Suprapubic skin (tissue), 4 donors: Measurements from ENCODE around the gene MEIS1. TPM values are rescaled to one million over a fixed set of nuclear protein-coding genes. Genes with fewer than 3 reads are reported as not detected.

ENCODE experiments used
- DNase-seq, 2 donors: peaks; one replicate each; pipeline ENCODE4 v3.0.0-alpha.2; 2019; ENCODE audit warnings: low spot score in 2 of 2
- H3K27ac ChIP-seq: fragments of 200-600 bp; sonication (generic); one replicate; pipeline ENCODE4 v1.5.1; 2019
- H3K27me3 ChIP-seq: fragments of 200-600 bp; sonication (generic); one replicate; pipeline ENCODE4 v1.5.1; 2019
- H3K36me3 ChIP-seq: fragments of 200-600 bp; sonication (generic); one replicate; pipeline ENCODE4 v1.5.1; 2019
- H3K4me1 ChIP-seq: fragments of 200-600 bp; sonication (generic); one replicate; pipeline ENCODE4 v1.5.1; 2019
- H3K4me3 ChIP-seq: fragments of 200-600 bp; sonication (generic); one replicate; pipeline ENCODE4 v1.5.1; 2019; ENCODE audit warnings: mild to moderate bottlenecking
- H3K9me3 ChIP-seq: fragments of 200-600 bp; sonication (generic); one replicate; pipeline ENCODE4 v1.5.1; 2019
- CTCF ChIP-seq, 2 donors: fragments of 200-600 bp in 1 of 2; fragments of 450-650 bp in 1 of 2; sonication (generic) in 1 of 2; IDR thresholded peaks; one replicate each; pipeline ENCODE4 v1.5.1; 2016 to 2019; ENCODE audit warnings: antibody characterized with exemption in 2 of 2, mild to moderate bottlenecking in 1 of 2, moderate library complexity in 1 of 2
- EP300 ChIP-seq: sonication (generic); formaldehyde crosslinking; IDR thresholded peaks from one replicate; pipeline ENCODE4 v1.6.1; 2017; ENCODE audit warnings: antibody characterized with exemption
- POLR2A ChIP-seq, 2 donors: fragments of 450-650 bp; IDR thresholded peaks; one replicate each; pipeline ENCODE4 v1.6.1; 2017; ENCODE audit warnings: antibody characterized with exemption in 2 of 2, mild to moderate bottlenecking in 2 of 2, moderate library complexity in 2 of 2
- POLR2AphosphoS5 ChIP-seq, 3 donors: sonication (generic); formaldehyde crosslinking; IDR thresholded peaks; one replicate each; pipeline ENCODE4 v1.6.1; 2017; ENCODE audit warnings: antibody characterized with exemption in 3 of 3
- WGBS: methylation state at CpG from one replicate; pipeline ENCODE4 v1.1.5; 2018; 5-methylcytosine and 5-hydroxymethylcytosine counted together
- total RNA-seq, 4 donors: library from RNA; depleted of rRNA; stranded (reverse); fragments of >200 nt; gene quantifications; one replicate each; pipeline ENCODE4 v1.1.0, GENCODE V29; 2016

Gene MEIS1
- total RNA-seq, 4 donors from 2014 or later = 12.7 to 28.0 (median 20.3) TPM

- Histone ChIP-seq H3K27ac (no peak overlapping the region), H3K4me1 (no peaks in the 10 kb centered on the region), H3K36me3 (no peaks in the 10 kb centered on the region), H3K9me3 (no peaks in the 10 kb centered on the region), H3K4me3 (no peak overlapping the region), H3K27me3 (no peaks in the 10 kb centered on the region)
- DNase-seq = no peak
- no peak for TF ChIP-seq POLR2AphosphoS5 (IDR thresholded peaks at IDR 0.05)
- no peak for TF ChIP-seq EP300
- no peak for TF ChIP-seq POLR2A (IDR thresholded peaks at IDR 0.05)
- no peak for TF ChIP-seq CTCF (IDR thresholded peaks at IDR 0.05)
These were observed 17.3 kb downstream of the MEIS1 start for GRCh38 chr2:66452214-66452613.

- no peak overlapping the region for H3K27ac ChIP-seq
- no peak for DNase-seq
- no peak overlapping the region for H3K4me3 ChIP-seq
- H3K4me1 ChIP-seq = no peaks in the 10 kb centered on the region
- no peaks in the 10 kb centered on the region for H3K27me3 ChIP-seq
- H3K9me3 ChIP-seq = no peaks in the 10 kb centered on the region
- 74% methylated on average over 2 of the region's 2 CpGs for WGBS
- TF ChIP-seq POLR2A (IDR thresholded peaks at IDR 0.05) (no peak), EP300 (no peak), CTCF (IDR thresholded peaks at IDR 0.05) (no peak), POLR2AphosphoS5 (IDR thresholded peaks at IDR 0.05) (no peak)
- no peaks in the 10 kb centered on the region for H3K36me3 ChIP-seq
These were observed 18.0 kb downstream of the MEIS1 start for GRCh38 chr2:66452917-66453316.

- no peaks in the 10 kb centered on the region for H3K36me3 ChIP-seq
- DNase-seq = no peak
- H3K4me1 ChIP-seq = no peaks in the 10 kb centered on the region
- H3K9me3 ChIP-seq = no peaks in the 10 kb centered on the region
- TF ChIP-seq POLR2AphosphoS5 (IDR thresholded peaks at IDR 0.05) (no peak), POLR2A (IDR thresholded peaks at IDR 0.05) (no peak), CTCF (IDR thresholded peaks at IDR 0.05) (no peak), EP300 (no peak)
- H3K27ac ChIP-seq = no peak overlapping the region
- H3K27me3 ChIP-seq = no peaks in the 10 kb centered on the region
- 88% methylated on average over 2 of the region's 2 CpGs for WGBS
- H3K4me3 ChIP-seq = no peak overlapping the region
These were observed 20.6 kb downstream of the MEIS1 start for GRCh38 chr2:66455490-66455889.

- Histone ChIP-seq H3K4me1 (no peaks in the 10 kb centered on the region), H3K9me3 (no peaks in the 10 kb centered on the region), H3K27me3 (no peaks in the 10 kb centered on the region), H3K4me3 (no peak overlapping the region), H3K36me3 (no peaks in the 10 kb centered on the region), H3K27ac (no peak overlapping the region)
- TF ChIP-seq POLR2AphosphoS5 (IDR thresholded peaks at IDR 0.05) = no peak
- no peak for TF ChIP-seq EP300
- no peak for TF ChIP-seq POLR2A (IDR thresholded peaks at IDR 0.05)
- TF ChIP-seq CTCF (IDR thresholded peaks at IDR 0.05) = no peak
- WGBS = 58% methylated on average over 7 of the region's 7 CpGs
- DNase-seq = no peak
These were observed 21.5 kb downstream of the MEIS1 start for GRCh38 chr2:66456183-66457041.

GRCh38 chr2:66457545-66457944, 22.6 kb downstream of the MEIS1 start:
- no peak overlapping the region for H3K27ac ChIP-seq

More at GRCh38 chr2:66457545-66457944, 22.6 kb downstream of the MEIS1 start:
- Histone ChIP-seq H3K27me3 (no peaks in the 10 kb centered on the region), H3K4me1 (no peaks in the 10 kb centered on the region), H3K9me3 (no peaks in the 10 kb centered on the region), H3K4me3 (no peak overlapping the region), H3K36me3 (no peaks in the 10 kb centered on the region)
- 80% methylated on average over 6 of the region's 6 CpGs for WGBS
- DNase-seq = no peak
- TF ChIP-seq POLR2A (IDR thresholded peaks at IDR 0.05) (no peak), CTCF (IDR thresholded peaks at IDR 0.05) (no peak), POLR2AphosphoS5 (IDR thresholded peaks at IDR 0.05) (no peak), EP300 (no peak)
